Measurements from ENCODE around the gene ELOVL5.
A peak's percentile ranks its signal among the peaks of the same experiment; 100 is the strongest.
"Not testable (repeated sequence)": the region's sequence is repeated elsewhere in the genome, so short reads cannot be mapped to it uniquely, and the experiment has no call there.

ELOVL5 gene

DNA sequence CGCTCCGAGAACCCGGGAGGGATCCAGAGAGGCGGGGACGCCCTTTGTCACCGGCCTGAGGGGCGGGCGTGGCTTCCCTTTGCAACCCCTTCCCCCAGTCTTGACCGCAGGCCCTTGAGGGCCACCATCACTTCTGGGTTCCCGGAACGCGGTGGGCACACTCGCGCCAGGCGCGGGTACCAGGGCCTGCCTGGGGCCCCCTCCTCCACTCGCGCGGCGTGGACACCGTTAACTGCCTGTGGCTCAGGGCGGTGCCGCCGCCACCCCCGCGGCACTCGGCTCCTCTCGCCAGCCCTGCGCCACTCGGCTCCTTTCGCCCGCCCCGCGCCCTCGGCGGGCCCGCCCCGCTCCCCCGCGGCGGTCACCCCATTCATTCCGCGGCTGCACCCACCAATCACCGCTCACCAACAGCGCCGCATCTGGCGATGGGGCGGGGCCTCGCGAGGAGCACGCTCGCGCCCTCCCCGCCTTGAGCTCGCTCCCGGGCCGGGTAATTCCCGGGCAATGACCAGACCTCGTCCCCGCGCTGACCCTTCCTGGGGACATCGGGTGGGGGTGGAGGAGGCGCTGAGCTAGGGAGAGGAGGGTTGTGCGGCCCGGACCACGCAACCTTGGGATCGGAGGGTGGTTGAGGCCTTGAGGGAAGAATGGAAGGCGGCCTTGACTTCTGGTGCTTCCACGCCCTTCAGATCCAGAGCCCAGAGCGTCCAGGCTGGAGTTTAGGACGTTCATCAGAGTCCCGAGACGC is 10.5 kb upstream of the ELOVL5 start:
- peak; percentile 96 for DNase-seq

DNA sequence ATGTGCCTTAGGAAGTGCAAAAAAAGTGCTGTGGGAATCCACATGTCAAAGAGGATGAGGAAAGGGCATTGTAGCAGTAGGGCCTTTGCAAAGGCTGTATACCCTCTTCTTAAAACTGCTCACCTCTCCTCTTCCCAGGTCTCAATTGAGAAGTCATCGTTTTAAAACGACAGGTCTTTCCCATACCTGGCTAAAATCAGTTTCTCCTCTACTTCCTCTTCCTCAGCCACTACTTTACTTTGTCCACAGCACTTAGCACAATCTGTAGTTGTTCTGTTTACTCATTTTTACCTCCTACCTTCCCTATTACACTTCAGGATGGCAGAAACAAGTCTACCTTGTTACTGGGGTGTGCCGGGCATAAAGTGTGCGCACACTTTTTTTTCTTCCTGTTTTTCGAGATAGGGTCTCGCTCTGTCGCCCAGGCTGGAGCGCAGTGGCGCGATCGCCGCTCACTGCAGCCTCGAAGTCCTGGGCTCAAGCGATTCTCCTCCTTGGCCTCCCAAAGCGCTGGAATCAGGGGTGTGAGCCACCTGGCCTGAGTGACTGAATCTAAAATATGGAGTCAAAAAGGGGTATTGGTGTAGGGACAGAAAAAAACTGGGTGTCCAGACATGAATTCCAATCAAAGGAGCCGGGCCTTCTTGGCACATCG is 9.8 kb upstream of the ELOVL5 start:
- DNase-seq = no peak

DNA sequence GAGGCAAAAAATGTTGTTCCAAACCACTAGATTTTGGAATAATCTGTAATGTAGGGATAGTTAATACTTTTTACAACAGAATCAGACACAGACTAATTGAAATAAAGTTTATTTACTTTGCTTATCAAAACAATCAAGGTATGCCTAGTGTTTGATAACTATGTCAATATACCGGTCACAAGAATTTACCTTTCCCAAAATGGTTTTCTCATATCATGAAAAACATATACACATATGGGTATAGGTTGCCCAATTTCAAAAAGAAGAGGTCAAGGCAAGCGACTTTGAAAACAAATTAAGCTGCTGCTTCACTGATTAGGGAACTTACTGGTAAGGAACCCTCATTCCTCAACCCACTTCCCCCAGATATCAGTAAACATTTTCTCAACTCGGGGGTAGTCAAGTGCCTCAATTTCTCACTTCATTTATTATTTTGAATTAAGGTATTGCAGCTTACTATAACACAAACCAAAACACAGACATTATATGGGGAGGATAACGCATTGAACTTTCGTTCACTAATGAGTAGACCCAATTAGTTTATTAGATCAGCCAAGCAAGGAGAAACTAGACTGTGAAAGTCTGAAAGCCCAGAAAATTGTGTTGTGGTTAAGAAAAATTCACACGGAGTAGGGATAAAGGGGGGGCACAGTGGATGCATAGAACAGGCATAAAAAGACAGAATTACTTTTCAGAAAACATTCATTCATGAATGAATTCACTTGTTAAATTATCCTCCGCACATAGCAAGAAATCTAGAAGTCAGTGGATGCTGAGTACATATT is 9.0 kb upstream of the ELOVL5 start:
- no peak for DNase-seq

- no peak for DNase-seq
These were observed 4.9 kb upstream of the ELOVL5 start for GRCh38 chr6:53353624-53354023.

DNA sequence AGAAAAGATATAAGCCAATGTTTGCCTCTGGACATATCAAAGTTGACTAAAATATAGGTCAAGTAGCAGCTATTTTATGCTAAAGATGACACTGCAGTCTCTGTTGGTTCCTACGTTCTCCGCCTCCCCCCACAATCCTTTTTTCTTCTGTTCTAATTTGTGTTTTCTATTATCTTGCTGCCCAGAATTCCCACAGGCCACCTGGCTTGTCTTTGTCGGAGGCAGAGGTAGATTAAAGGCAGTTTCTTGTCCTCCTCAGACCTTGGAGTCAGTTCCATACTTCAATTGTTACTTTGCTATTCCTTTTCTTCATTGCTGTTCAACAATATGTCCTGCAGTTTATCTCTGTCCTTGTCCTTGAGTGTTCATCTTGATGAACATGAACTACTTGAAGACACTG is 3.6 kb upstream of the ELOVL5 start:
- no peak for DNase-seq

DNA sequence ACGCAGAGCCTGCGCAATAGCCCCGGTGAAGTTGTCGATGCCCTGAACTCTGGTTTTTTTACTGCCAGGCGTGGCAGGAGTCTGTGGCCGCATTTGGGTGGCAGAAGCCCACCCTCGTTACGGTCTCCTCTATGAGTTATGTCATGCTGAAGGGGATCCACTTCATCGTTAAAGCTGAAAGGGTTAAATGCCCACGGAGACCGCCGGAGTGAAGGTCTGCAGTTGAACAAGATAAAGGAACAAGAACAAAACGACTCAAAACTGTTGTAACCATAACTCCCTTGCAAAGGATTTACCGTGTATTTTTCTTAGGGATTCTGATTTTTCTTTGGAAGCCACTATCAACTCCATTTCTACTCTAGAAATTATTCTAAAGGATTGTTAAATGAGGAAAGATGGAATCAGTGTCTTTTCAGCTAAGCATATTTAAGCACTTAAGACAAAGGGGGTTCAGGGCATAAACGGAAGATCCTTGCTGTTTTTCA is 501 bp upstream of the ELOVL5 start:
- no peak for DNase-seq

GRCh38 chr6:53347921-53348370 is 804 bp downstream of the ELOVL5 start:
- peak; percentile 71 for DNase-seq

DNA sequence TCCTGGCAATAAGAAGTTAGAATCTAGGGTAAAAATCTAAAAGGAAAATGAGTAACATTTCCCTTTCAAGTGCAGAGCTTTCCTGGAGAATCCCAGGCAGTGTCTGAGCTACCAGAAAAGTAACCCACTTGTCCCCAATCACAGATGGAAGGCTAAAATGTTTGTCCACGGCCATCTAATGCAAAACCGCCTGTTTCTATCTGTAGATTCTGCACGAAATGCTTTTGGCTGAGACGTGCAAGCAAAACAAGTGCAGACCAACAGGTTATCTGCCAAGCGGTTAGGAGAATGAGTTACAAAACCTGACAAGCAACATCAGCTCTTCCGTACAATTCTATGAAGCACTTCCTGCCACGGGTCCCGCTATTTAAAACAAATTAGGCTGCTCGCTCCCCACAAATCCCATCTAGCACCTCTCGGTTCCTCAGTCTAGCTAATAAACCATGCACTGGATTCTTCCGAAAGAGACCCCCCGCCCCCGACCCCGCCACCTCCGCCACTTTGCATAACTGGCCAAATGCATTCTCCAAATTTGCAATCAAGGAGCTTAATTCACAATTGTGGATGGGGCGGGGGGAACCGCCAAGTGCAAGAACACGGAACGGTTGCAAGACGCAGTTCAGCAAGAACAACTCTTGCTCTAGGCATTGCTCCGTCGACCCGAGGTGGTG is 1.4 kb downstream of the ELOVL5 start:
- DNase-seq = peak; percentile 13

GRCh38 chr6:53346049-53346448 is 2.7 kb downstream of the ELOVL5 start:
- not testable (repeated sequence) for DNase-seq

GRCh38 chr6:53344969-53345368 is 3.8 kb downstream of the ELOVL5 start:
- no peak for DNase-seq

- no peak for DNase-seq
These were observed 5.7 kb downstream of the ELOVL5 start for GRCh38 chr6:53343092-53343491.

GRCh38 chr6:53342217-53342616 is 6.5 kb downstream of the ELOVL5 start:
- DNase-seq = no peak

DNA sequence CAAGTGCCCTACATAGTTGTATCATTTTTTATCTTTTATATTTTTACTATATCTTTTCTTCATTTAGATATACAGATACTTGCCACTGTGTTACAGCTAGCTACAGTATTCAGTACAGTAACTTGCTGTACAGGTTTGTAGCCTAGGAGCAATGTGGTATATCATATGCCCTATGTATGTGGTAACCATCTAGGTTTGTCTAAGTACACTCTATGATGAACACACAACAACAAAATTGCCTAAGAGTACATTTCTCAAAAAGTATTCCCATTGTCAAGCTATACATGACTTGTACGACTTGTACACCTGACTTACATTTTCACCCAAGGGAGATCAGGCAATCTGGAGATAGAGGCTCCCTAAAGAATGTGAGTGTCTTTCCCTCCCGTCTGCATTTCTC is 8.2 kb downstream of the ELOVL5 start:
- no peak for DNase-seq

GRCh38 chr6:53339424-53339823 is 9.3 kb downstream of the ELOVL5 start:
- no peak for DNase-seq

DNA sequence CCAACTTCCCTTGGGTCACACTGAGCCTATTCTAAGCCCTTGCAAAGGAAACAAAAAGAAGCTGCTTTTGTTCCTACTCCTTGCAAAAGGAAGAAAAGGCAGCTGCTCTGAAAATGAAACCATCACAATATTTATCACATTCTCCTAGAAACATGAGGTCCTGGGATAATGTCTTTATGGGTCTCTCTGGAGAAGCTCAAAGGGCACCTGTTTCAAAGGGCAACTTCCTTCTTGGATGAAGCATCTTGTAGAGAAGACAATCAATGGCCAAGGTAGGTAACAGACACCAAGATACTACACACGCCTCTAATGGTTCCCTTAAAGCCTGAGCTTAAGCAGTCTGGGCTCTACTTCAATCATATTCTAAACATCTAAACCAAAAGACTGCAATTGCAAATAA is 10.4 kb downstream of the ELOVL5 start:
- DNase-seq = no peak

- DNase-seq = no peak
These were observed 12.7 kb downstream of the ELOVL5 start for GRCh38 chr6:53336070-53336469.

GRCh38 chr6:53335224-53335994 is 13.3 kb downstream of the ELOVL5 start:
- no peak for DNase-seq

GRCh38 chr6:53333439-53334408 is 15.0 kb downstream of the ELOVL5 start:
- DNase-seq = no peak

GRCh38 chr6:53331678-53332077 is 17.1 kb downstream of the ELOVL5 start:
- no peak for DNase-seq

- DNase-seq = no peak
These were observed 18.6 kb downstream of the ELOVL5 start for GRCh38 chr6:53330137-53330536.

DNA sequence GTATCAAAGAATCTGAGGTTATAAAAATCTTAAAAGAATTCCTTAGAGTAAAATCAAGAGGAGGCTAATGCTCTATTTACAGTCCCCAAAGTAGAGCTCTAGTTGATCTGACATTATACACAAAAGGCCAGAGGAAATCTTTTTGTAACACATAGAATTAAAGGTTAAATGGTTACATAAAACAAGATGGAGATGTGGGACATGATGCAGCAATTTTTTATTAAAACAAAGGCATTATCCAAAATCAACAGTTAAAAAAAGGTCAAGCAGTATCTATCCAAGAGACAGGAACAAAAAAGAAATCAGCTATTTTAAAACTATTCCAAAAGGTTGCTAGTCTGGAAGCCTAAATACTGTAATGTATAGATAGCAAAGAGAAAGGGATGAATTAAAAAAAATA is 20.4 kb downstream of the ELOVL5 start:
- no peak for DNase-seq

Data from fibroblast of upper back skin (primary cell).